ENCODE data around the gene HPGD. TPM values are rescaled to one million over a fixed set of nuclear protein-coding genes. Genes with fewer than 3 reads are reported as not detected.

Gene HPGD
- total RNA-seq, 1 experiment from 2014 or later, result 0.66 TPM

GRCh38 chr4:174526731-174527130, 4.4 kb upstream of the HPGD start:
- Histone ChIP-seq H3K9ac (ENCODE audit: low read length) (no peak overlapping the region), H3K9me2 (ENCODE audit: insufficient read depth) (no peaks in the 10 kb centered on the region), H4K20me1 (ENCODE audit: insufficient read depth) (no peaks in the 10 kb centered on the region), H3K27me3 (ENCODE audit: insufficient read depth, low read length) (no peaks in the 10 kb centered on the region; the same call in 1 of the 2 replicates), H3K4me1 (ENCODE audit: control insufficient read depth in 1 of 2, insufficient read depth in 2 of 2, low read length in 2 of 2) (peaks cover 0 to 13% of the 10 kb centered on the region in 2 experiments; a peak in 1 of 4 replicates), H3K4me2 (ENCODE audit: low read length) (no peak overlapping the region), H3K79me2 (ENCODE audit: insufficient read depth, low read length) (no peaks in the 10 kb centered on the region), H3K4me3 (replicated peaks in 1 of 2; ENCODE audit: low read depth in 1 of 2, low read length in 2 of 2) (no peak overlapping the region), H2AFZ (ENCODE audit: low read depth, low read length, poor library complexity, severe bottlenecking) (no peak overlapping the region), H3K36me3 (ENCODE audit: control insufficient read depth in 1 of 2, insufficient read depth in 2 of 2, low read length in 2 of 2) (no peaks in the 10 kb centered on the region), H3K9me3 (ENCODE audit: control insufficient read depth in 1 of 2, insufficient read depth in 1 of 2, low read depth in 1 of 2, low read length in 2 of 2) (no peaks in the 10 kb centered on the region), H3K27ac (ENCODE audit: low read depth, low read length) (no peak overlapping the region)
- TF ChIP-seq ZNF274 (IDR thresholded peaks at IDR 0.05; ENCODE audit: low read depth, low read length), result no peak
- TF ChIP-seq CBX3 (IDR thresholded peaks at IDR 0.05; ENCODE audit: low read depth), result no peak
- no peak for TF ChIP-seq EZH2 (IDR thresholded peaks at IDR 0.05)
- no peak for TF ChIP-seq REST (IDR thresholded peaks at IDR 0.05; ENCODE audit: low read depth)
- TF ChIP-seq CEBPB (IDR thresholded peaks at IDR 0.05; ENCODE audit: low read depth), result no peak
- no peak for TF ChIP-seq JUND (IDR thresholded peaks at IDR 0.05)
- no peak for TF ChIP-seq TCF7L2 (IDR thresholded peaks at IDR 0.05; ENCODE audit: borderline replicate concordance, extremely low read depth, insufficient read depth, insufficient read length)
- no peak for TF ChIP-seq POLR2AphosphoS5 (IDR thresholded peaks at IDR 0.05; ENCODE audit: low read depth, low read length)
- no peak for TF ChIP-seq ATF3 (IDR thresholded peaks at IDR 0.05)
- no peak for TF ChIP-seq SIN3A (IDR thresholded peaks at IDR 0.05; ENCODE audit: low read depth)
- POLR2A ChIA-PET, result no interaction called here
- BruUV-seq (replicated peaks), result no TSS peak
- intact Hi-C loops (cut with micrococcal nuclease), result no loop called here
- RAD21 ChIA-PET (ENCODE audit: low non-redundant PET in 1 of 2, low total read pairs in 2 of 2, uncharacterized antibody in 2 of 2, unreplicated experiment in 2 of 2), result no interaction called here
- ATAC-seq (no peak), DNase-seq (ENCODE audit: low read depth, low spot score) (no peak)
- CTCF ChIA-PET, result no interaction called here

All from HCT116 (cell line).